Loucy (cell line): ENCODE measurements around the gene MRPL48.

Experiments used
- H2AFZ ChIP-seq: fragments of 200-600 bp; sonication (generic); 2 replicates; pipeline ENCODE4 v1.6.0; 2016; ENCODE audit warnings: antibody characterized with exemption, mild to moderate bottlenecking, low read length, moderate library complexity
- H3F3A ChIP-seq: fragments of 200-600 bp; 2 replicates; pipeline ENCODE4 v1.6.0; 2016; ENCODE audit warnings: antibody characterized with exemption, low read depth, mild to moderate bottlenecking
- H3K27me3 ChIP-seq: fragments of 200-600 bp; sonication (generic); 2 replicates; pipeline ENCODE4 v1.6.1; 2014; ENCODE audit warnings: low read length, mild to moderate bottlenecking; ENCODE audit not compliant: insufficient read depth, poor library complexity, severe bottlenecking
- H3K36me3 ChIP-seq: fragments of 200-600 bp; sonication (generic); 2 replicates; pipeline ENCODE4 v1.6.1; 2016; ENCODE audit warnings: low read length; ENCODE audit not compliant: insufficient read depth
- H3K4me1 ChIP-seq: fragments of 200-600 bp; sonication (generic); 2 replicates; pipeline ENCODE4 v1.5.1; 2014; ENCODE audit warnings: low read length, mild to moderate bottlenecking; ENCODE audit not compliant: insufficient read depth, poor library complexity, severe bottlenecking
- H3K4me2 ChIP-seq: fragments of 200-600 bp; sonication (generic); 2 replicates; pipeline ENCODE4 v1.6.0; 2014; ENCODE audit warnings: antibody characterized with exemption, low read length, low read depth, mild to moderate bottlenecking; ENCODE audit not compliant: poor library complexity, severe bottlenecking
- H3K4me3 ChIP-seq: fragments of 200-600 bp; sonication (generic); 2 replicates; pipeline ENCODE4 v1.5.1; 2014; ENCODE audit warnings: low read length, mild to moderate bottlenecking, mixed read lengths; ENCODE audit not compliant: poor library complexity, severe bottlenecking
- H3K79me2 ChIP-seq: fragments of 200-600 bp; sonication (generic); 2 replicates; pipeline ENCODE4 v1.6.1; 2014; ENCODE audit warnings: low read length; ENCODE audit not compliant: insufficient read depth
- H3K9ac ChIP-seq: fragments of 200-600 bp; sonication (generic); 2 replicates; pipeline ENCODE4 v1.6.0; 2014; ENCODE audit warnings: mild to moderate bottlenecking, low read depth, low read length, moderate library complexity; ENCODE audit not compliant: poor library complexity, severe bottlenecking
- H3K9me2 ChIP-seq: fragments of 200-600 bp; sonication (generic); replicated peaks from 2 replicates; pipeline ENCODE4 v1.6.1; 2016; ENCODE audit warnings: low read depth, low read length, mixed read lengths
- H3K9me3 ChIP-seq: fragments of 200-600 bp; sonication (generic); 2 replicates; pipeline ENCODE4 v1.6.1; 2014; ENCODE audit warnings: mild to moderate bottlenecking, antibody characterized with exemption, low read length, low read depth; ENCODE audit not compliant: insufficient read depth
- H4K20me1 ChIP-seq: fragments of 200-600 bp; sonication (generic); 2 replicates; pipeline ENCODE4 v1.6.0; 2014; ENCODE audit warnings: antibody characterized with exemption, low read length, mild to moderate bottlenecking; ENCODE audit not compliant: insufficient read depth, poor library complexity, severe bottlenecking
- EZH2phosphoT487 ChIP-seq: fragments of 200-600 bp; IDR thresholded peaks from 2 replicates; pipeline ENCODE4 v1.6.1; 2018; ENCODE audit warnings: antibody characterized with exemption, mild to moderate bottlenecking, moderate library complexity, borderline replicate concordance
- TF ChIP-seq, protein P1 (sequence below): fragments of 200-600 bp; sonication (generic); conservative IDR thresholded peaks from 2 replicates; pipeline ENCODE4 v1.5.1; 2014; ENCODE audit warnings: mild to moderate bottlenecking, antibody characterized with exemption, low read length

Gene MRPL48

DNA sequence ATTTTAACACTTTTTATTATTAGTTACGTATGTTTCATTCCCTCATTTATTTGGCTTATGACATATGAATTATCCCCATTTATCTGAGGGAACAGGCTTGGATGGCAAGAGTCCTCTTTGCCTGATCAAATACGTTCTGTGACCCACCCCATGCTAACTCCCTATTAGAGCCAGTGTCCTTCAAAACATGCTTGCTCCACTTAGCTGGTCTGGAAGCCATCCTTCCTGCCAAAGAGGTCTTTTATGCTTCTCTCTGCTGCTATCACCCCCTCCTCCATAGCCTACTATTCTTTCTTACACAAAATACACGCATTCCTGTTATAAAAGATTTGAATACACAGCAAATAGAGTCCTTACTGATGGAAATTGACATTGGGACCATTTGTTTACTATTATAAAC, 82.6 kb downstream of the MRPL48 start:
- peaks cover 17% of the 10 kb centered on the region; the same call in 1 of the 2 replicates for H3K36me3 ChIP-seq

DNA sequence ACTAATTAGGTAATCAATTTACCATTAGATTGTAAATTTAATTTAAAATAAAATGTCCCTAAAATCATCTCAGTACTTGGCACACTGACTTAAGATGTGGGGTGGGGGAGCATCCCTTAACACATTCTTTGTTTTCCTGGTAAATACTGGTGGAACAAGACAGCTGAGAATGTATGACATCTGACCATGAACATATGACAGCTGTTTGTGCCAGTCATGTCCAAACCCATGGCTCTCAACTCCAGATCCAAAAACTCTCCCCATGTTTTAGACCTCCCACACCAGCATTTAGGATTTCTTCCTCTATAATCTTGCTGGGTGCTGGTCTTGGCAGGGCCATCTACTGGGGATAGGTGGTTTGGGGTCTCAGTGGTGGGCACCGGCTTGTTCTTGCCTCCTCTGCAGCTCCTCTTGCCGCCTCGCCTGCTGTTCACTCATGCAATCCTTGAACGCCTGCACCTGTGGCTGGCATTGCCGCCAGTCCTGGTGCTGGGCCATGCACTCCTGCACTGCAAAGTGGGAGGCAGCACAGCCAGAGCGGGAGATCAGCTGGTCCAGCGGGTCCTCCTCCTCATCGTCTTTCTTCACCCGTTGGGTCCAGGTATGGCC, 85.2 kb downstream of the MRPL48 start:
- peaks cover 17% of the 10 kb centered on the region for H3K4me1 ChIP-seq
- H3K36me3 ChIP-seq, result peaks cover 15% of the 10 kb centered on the region; the same call in 1 of the 2 replicates
- no peaks in the 10 kb centered on the region for H3K9me2 ChIP-seq
- H3K4me3 ChIP-seq, result no peak overlapping the region
- no peaks in the 10 kb centered on the region for H3K27me3 ChIP-seq
- no peaks in the 10 kb centered on the region for H3F3A ChIP-seq
- no peak overlapping the region for H3K4me2 ChIP-seq
- H2AFZ ChIP-seq, result no peak overlapping the region
- TF ChIP-seq, protein P1, sequence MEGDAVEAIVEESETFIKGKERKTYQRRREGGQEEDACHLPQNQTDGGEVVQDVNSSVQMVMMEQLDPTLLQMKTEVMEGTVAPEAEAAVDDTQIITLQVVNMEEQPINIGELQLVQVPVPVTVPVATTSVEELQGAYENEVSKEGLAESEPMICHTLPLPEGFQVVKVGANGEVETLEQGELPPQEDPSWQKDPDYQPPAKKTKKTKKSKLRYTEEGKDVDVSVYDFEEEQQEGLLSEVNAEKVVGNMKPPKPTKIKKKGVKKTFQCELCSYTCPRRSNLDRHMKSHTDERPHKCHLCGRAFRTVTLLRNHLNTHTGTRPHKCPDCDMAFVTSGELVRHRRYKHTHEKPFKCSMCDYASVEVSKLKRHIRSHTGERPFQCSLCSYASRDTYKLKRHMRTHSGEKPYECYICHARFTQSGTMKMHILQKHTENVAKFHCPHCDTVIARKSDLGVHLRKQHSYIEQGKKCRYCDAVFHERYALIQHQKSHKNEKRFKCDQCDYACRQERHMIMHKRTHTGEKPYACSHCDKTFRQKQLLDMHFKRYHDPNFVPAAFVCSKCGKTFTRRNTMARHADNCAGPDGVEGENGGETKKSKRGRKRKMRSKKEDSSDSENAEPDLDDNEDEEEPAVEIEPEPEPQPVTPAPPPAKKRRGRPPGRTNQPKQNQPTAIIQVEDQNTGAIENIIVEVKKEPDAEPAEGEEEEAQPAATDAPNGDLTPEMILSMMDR, result no peak
- no peak for TF ChIP-seq EZH2phosphoT487
- H3K9me3 ChIP-seq, result no peaks in the 10 kb centered on the region
- H4K20me1 ChIP-seq, result peaks cover 7% of the 10 kb centered on the region
- no peak overlapping the region for H3K9ac ChIP-seq
- H3K79me2 ChIP-seq, result peaks cover 46% of the 10 kb centered on the region

More for the DNA sequence above, 82.6 kb downstream of the MRPL48 start:
- Histone ChIP-seq H2AFZ (no peak overlapping the region), H3K9me3 (no peaks in the 10 kb centered on the region), H3K9ac (no peak overlapping the region), H3K79me2 (peaks cover 24% of the 10 kb centered on the region), H3K27me3 (no peaks in the 10 kb centered on the region), H4K20me1 (peaks cover 3% of the 10 kb centered on the region), H3K9me2 (no peaks in the 10 kb centered on the region), H3F3A (no peaks in the 10 kb centered on the region), H3K4me3 (no peak overlapping the region), H3K4me2 (no peak overlapping the region), H3K4me1 (peaks cover 9% of the 10 kb centered on the region)
- TF ChIP-seq, protein P1, result no peak
- TF ChIP-seq EZH2phosphoT487, result no peak

DNA sequence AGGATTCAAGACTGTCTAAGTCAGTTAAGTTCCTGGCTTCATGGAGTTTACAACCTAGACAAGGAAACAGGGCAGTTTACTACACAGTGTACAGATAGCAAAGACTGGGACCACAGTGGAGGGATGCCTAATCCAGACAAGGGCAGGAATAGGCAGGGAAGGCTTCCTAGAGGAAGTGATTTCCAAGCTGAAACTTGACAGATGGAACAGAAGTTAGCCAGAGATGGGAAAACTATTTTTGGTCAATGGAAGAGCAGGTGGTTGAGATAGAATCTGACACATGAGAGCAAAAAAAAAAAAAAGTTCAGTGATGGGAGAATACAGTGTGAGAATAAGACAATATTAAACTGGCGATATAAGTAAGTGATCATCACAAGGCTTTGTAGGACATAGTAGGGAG, 87.7 kb downstream of the MRPL48 start:
- H3K79me2 ChIP-seq, result peaks cover 59% of the 10 kb centered on the region

More for the DNA sequence above, 87.7 kb downstream of the MRPL48 start:
- Histone ChIP-seq H3K4me1 (peaks cover 25% of the 10 kb centered on the region), H4K20me1 (peaks cover 7% of the 10 kb centered on the region), H3K9me2 (no peaks in the 10 kb centered on the region), H3K36me3 (peaks cover 15% of the 10 kb centered on the region; the same call in 1 of the 2 replicates), H3F3A (no peaks in the 10 kb centered on the region), H3K4me3 (peak overlapping the region; percentile 92), H3K9me3 (no peaks in the 10 kb centered on the region), H3K9ac (peak overlapping the region; percentile 91), H3K27me3 (no peaks in the 10 kb centered on the region), H2AFZ (no peak overlapping the region), H3K4me2 (peak overlapping the region; percentile 98)
- no peak for TF ChIP-seq EZH2phosphoT487
- TF ChIP-seq, protein P1, result no peak
